IMR-90 (cell line): ENCODE measurements around the gene MEIS3. TPM values are rescaled to one million over a fixed set of nuclear protein-coding genes. Genes with fewer than 3 reads are reported as not detected.

Experiments used
- ATAC-seq: fragments of 200-7000 bp; cut with Tn5 transposase; 2 replicates; pipeline ENCODE4 v1.9.1; 2020; ENCODE audit warnings: low read depth, mild to moderate bottlenecking, moderate library complexity
- BruUV-seq: library from RNA; stranded (reverse); fragments of 400-500 nt; replicated peaks from 2 replicates; lab custom pipeline; 2021; lab: Mats Ljungman, UMichigan
- CTCF ChIA-PET: fragments of 300-600 bp; formaldehyde crosslinking; extraction: SDS; loops from one replicate; lab custom pipeline; 2021; ENCODE audit warnings: antibody characterized with exemption; lab: Yijun Ruan, JAX
- POLR2A ChIA-PET: fragments of 300-600 bp; sonication (Branson Sonifier 250); formaldehyde crosslinking; loops from one replicate; lab custom pipeline; 2022; ENCODE audit warnings: antibody characterized with exemption; ENCODE audit not compliant: unreplicated experiment; lab: Charles Lee
- DNase-seq: peaks from one replicate; pipeline ENCODE4 v3.0.0; 2013
- H2AFZ ChIP-seq: replicated peaks from 2 replicates; pipeline ENCODE3; 2013; ENCODE audit warnings: low read length, mild to moderate bottlenecking; ENCODE audit not compliant: poor library complexity
- H2AK5ac ChIP-seq: 2 replicates; pipeline ENCODE4 v1.6.1; 2013; ENCODE audit warnings: low read depth, low read length, inconsistent platforms
- H2AK9ac ChIP-seq: replicated peaks from 2 replicates; pipeline ENCODE3; 2013; ENCODE audit warnings: mild to moderate bottlenecking, low read depth, low read length, moderate library complexity; ENCODE audit not compliant: poor library complexity
- H2BK120ac ChIP-seq: 2 replicates; pipeline ENCODE4 v1.6.1; 2013; ENCODE audit warnings: low read depth, low read length, inconsistent platforms
- H2BK15ac ChIP-seq: 3 replicates; pipeline ENCODE4 v1.6.1; 2013; ENCODE audit warnings: low read depth, low read length, inconsistent platforms
- H2BK20ac ChIP-seq: 2 replicates; pipeline ENCODE4 v1.6.1; 2013; ENCODE audit warnings: low read depth, mild to moderate bottlenecking, inconsistent platforms, low read length, moderate library complexity
- H2BK5ac ChIP-seq: 2 replicates; pipeline ENCODE4 v1.6.1; 2013; ENCODE audit warnings: mild to moderate bottlenecking, low read depth, low read length, inconsistent platforms; ENCODE audit not compliant: poor library complexity, severe bottlenecking
- H3K14ac ChIP-seq: replicated peaks from 2 replicates; pipeline ENCODE4 v1.6.1; 2013; ENCODE audit warnings: low read depth, low read length, inconsistent platforms
- H3K18ac ChIP-seq: 2 replicates; pipeline ENCODE4 v1.6.1; 2013; ENCODE audit warnings: low read depth, low read length, control low read depth
- H3K23ac ChIP-seq: 2 replicates; pipeline ENCODE4 v1.6.1; 2013; ENCODE audit warnings: low read depth, low read length, inconsistent platforms
- H3K27ac ChIP-seq: 2 replicates; pipeline ENCODE4 v1.5.1; 2013; ENCODE audit warnings: mild to moderate bottlenecking, control low read depth, low read length; ENCODE audit not compliant: insufficient read depth
- H3K27me3 ChIP-seq: 2 replicates; pipeline ENCODE4 v1.6.1; 2013; ENCODE audit warnings: low read length; ENCODE audit not compliant: control insufficient read depth, insufficient read depth
- H3K36me3 ChIP-seq: 2 replicates; pipeline ENCODE4 v1.6.1; 2013; ENCODE audit warnings: low read length, mixed read lengths; ENCODE audit not compliant: control insufficient read depth, insufficient read depth
- H3K4ac ChIP-seq: 2 replicates; pipeline ENCODE4 v1.6.1; 2013; ENCODE audit warnings: low read depth, low read length, inconsistent platforms
- H3K4me1 ChIP-seq: 2 replicates; pipeline ENCODE4 v1.6.1; 2013; ENCODE audit warnings: low read length, mixed read lengths; ENCODE audit not compliant: control insufficient read depth, insufficient read depth
- H3K4me2 ChIP-seq: 2 replicates; pipeline ENCODE4 v1.6.1; 2013; ENCODE audit warnings: low read depth, mild to moderate bottlenecking, control low read depth, low read length, moderate library complexity
- H3K4me3 ChIP-seq: 2 replicates; pipeline ENCODE4 v1.5.1; 2013; ENCODE audit warnings: low read depth, mild to moderate bottlenecking, control low read depth, low read length, moderate library complexity; ENCODE audit not compliant: insufficient read depth
- H3K56ac ChIP-seq: 2 replicates; pipeline ENCODE4 v1.6.1; 2013; ENCODE audit warnings: low read length, inconsistent platforms; ENCODE audit not compliant: insufficient read depth; ENCODE audit errors: extremely low read depth
- H3K79me1 ChIP-seq, 2 experiments: 2 replicates each; pipeline ENCODE4 v1.6.1; 2013; ENCODE audit warnings: low read length in 2 of 2, inconsistent platforms in 1 of 2, low read depth in 1 of 2
- H3K9ac ChIP-seq: 2 replicates; pipeline ENCODE4 v1.6.1; 2013; ENCODE audit warnings: low read depth, low read length, control low read depth
- H3K9me1 ChIP-seq: 2 replicates; pipeline ENCODE4 v1.6.1; 2013; ENCODE audit warnings: low read length, inconsistent platforms; ENCODE audit not compliant: insufficient read depth
- H3K9me3 ChIP-seq: 2 replicates; pipeline ENCODE4 v1.6.1; 2013; ENCODE audit warnings: low read length; ENCODE audit not compliant: control insufficient read depth, insufficient read depth
- H4K20me1 ChIP-seq: 2 replicates; pipeline ENCODE4 v1.6.1; 2013; ENCODE audit warnings: low read length, inconsistent platforms; ENCODE audit not compliant: insufficient read depth
- H4K5ac ChIP-seq: 2 replicates; pipeline ENCODE4 v1.6.1; 2013; ENCODE audit warnings: mild to moderate bottlenecking, low read depth, low read length, control low read depth
- H4K8ac ChIP-seq, 2 experiments: 2 replicates each; pipeline ENCODE4 v1.6.1; 2013; ENCODE audit warnings: low read depth in 2 of 2, low read length in 2 of 2, control low read depth in 1 of 2, inconsistent platforms in 1 of 2
- H4K91ac ChIP-seq: 2 replicates; pipeline ENCODE4 v1.6.1; 2013; ENCODE audit warnings: low read depth, low read length, inconsistent platforms; ENCODE audit not compliant: insufficient read depth
- BHLHE40 ChIP-seq: fragments of 150-350 bp; IDR thresholded peaks from 2 replicates; pipeline ENCODE4 v1.6.1; 2016; ENCODE audit warnings: mild to moderate bottlenecking, low read depth, low read length
- CEBPB ChIP-seq: IDR thresholded peaks from 2 replicates; pipeline ENCODE4 v1.6.1; 2012; ENCODE audit warnings: low read depth, low read length, improper control_type of control experiment
- CHD1 ChIP-seq: IDR thresholded peaks from 2 replicates; pipeline ENCODE4 v1.6.1; 2012; ENCODE audit warnings: low read depth, low read length, improper control_type of control experiment
- CTCF ChIP-seq: conservative IDR thresholded peaks from 2 replicates; pipeline ENCODE4 v1.5.1; 2012; ENCODE audit warnings: mild to moderate bottlenecking, low read depth, low read length, improper control_type of control experiment
- ELK1 ChIP-seq: fragments of 150-350 bp; IDR thresholded peaks from 2 replicates; pipeline ENCODE4 v1.6.1; 2016; ENCODE audit warnings: low read depth, mild to moderate bottlenecking, low read length, moderate library complexity, borderline replicate concordance
- FOS ChIP-seq: fragments of 150-350 bp; IDR thresholded peaks from 2 replicates; pipeline ENCODE4 v1.6.1; 2016; ENCODE audit warnings: low read depth, low read length
- MAZ ChIP-seq: IDR thresholded peaks from 2 replicates; pipeline ENCODE4 v1.6.1; 2012; ENCODE audit warnings: low read depth, mild to moderate bottlenecking, low read length, improper control_type of control experiment, moderate library complexity, borderline replicate concordance
- NFE2L2 ChIP-seq: fragments of 150-350 bp; IDR thresholded peaks from 2 replicates; pipeline ENCODE4 v1.6.1; 2016; ENCODE audit warnings: low read depth, mild to moderate bottlenecking, low read length
- POLR2A ChIP-seq: IDR thresholded peaks from 2 replicates; pipeline ENCODE4 v1.6.1; 2012; ENCODE audit warnings: mild to moderate bottlenecking, low read depth, low read length
- RAD21 ChIP-seq: IDR thresholded peaks from 2 replicates; pipeline ENCODE4 v1.6.1; 2012; ENCODE audit warnings: low read length, improper control_type of control experiment
- RCOR1 ChIP-seq: IDR thresholded peaks from 2 replicates; pipeline ENCODE4 v1.6.1; 2012; ENCODE audit warnings: mild to moderate bottlenecking, low read length, improper control_type of control experiment; ENCODE audit not compliant: insufficient replicate concordance
- RFX5 ChIP-seq: IDR thresholded peaks from 2 replicates; pipeline ENCODE4 v1.8.0; 2012; ENCODE audit warnings: low read depth, mild to moderate bottlenecking, low read length, moderate library complexity
- WGBS, 2 experiments: methylation state at CpG; one replicate each; pipeline versions ENCODE4 v1.1.5 to v1.1.7; 2013; ENCODE audit warnings: missing lambda C conversion rate in 2 of 2; ENCODE audit not compliant: insufficient read length in 1 of 2; ENCODE audit errors: extremely low coverage in 2 of 2; 5-methylcytosine and 5-hydroxymethylcytosine counted together
- dilution Hi-C: fragments of 300-500 bp; cut with HindIII; formaldehyde crosslinking; loops from one replicate; pipeline ENCODE4 v1.14.3; 2018; ENCODE audit warnings: low sequenced_read_pairs; ENCODE audit not compliant: unreplicated experiment
- in situ Hi-C: fragments of 300-500 bp; cut with MboI; formaldehyde crosslinking; loops from 3 replicates; pipeline ENCODE4 v1.14.3; 2019; ENCODE audit warnings: low sequenced_read_pairs, inconsistent platforms, mixed read lengths
- intact Hi-C: fragments of 100-400 bp; cut with micrococcal nuclease; formaldehyde crosslinking; loops from 2 replicates; pipeline ENCODE4 v1.10.0; 2022
- polyA plus RNA-seq, 3 experiments: library from polyadenylated mRNA; depleted of rRNA; stranded (reverse); fragments of >200 nt; gene quantifications; 2 replicates each; pipeline ENCODE4 v1.2.3, GENCODE V29; 2012; ENCODE audit warnings: low replicate concordance in 1 of 3
- total RNA-seq: library from RNA; depleted of rRNA; stranded (reverse); fragments of >200 nt; gene quantifications from 2 replicates; pipeline ENCODE4 v1.2.3, GENCODE V29; 2012

The MEIS3 gene
- total and polyA plus RNA-seq, 2 of the 4 experiments (the other 2 are of a cell fraction): 32.4 to 33.0 TPM

- Histone ChIP-seq H3K56ac (no peak overlapping the region), H4K20me1 (peaks cover under 1% of the 10 kb centered on the region; the same call in 1 of the 2 replicates), H4K91ac (no peak overlapping the region), H2BK20ac (no peak overlapping the region), H3K9me1 (peaks cover 7% of the 10 kb centered on the region; the same call in 1 of the 2 replicates), H2BK5ac (no peak overlapping the region), H2AFZ (no peak overlapping the region), H4K8ac (no peak overlapping the region), H3K79me1 (no peaks in the 10 kb centered on the region), H3K9ac (no peak overlapping the region), H3K4me3 (no peak overlapping the region), H3K36me3 (no peaks in the 10 kb centered on the region), H3K9me3 (no peaks in the 10 kb centered on the region), H3K4me1 (peaks cover 3% of the 10 kb centered on the region; the same call in 1 of the 2 replicates), H3K27me3 (peaks cover 3% of the 10 kb centered on the region; the same call in 1 of the 2 replicates), H3K4ac (no peak overlapping the region), H3K4me2 (no peak overlapping the region), H3K18ac (no peak overlapping the region), H2BK15ac (no peak overlapping the region), H2BK120ac (no peak overlapping the region), H3K23ac (no peak overlapping the region), H3K27ac (no peak overlapping the region), H2AK9ac (no peak overlapping the region), H2AK5ac (no peak overlapping the region), H3K14ac (no peak overlapping the region), H4K5ac (no peak overlapping the region)
- no TSS peak for BruUV-seq
- ChIA-PET POLR2A (no interaction called here), CTCF (interaction anchor here (1.0 to 2.2 kb wide), 2 partner anchors 50 to 274 kb away, joined by 5 to 10 read pairs; partner anchors contain the start of gene KPTN)
- DNase-seq (no peak), ATAC-seq (no peak)
- intact Hi-C loops (no loop called here), in situ Hi-C loops (loop anchor here (10.0 kb wide), 1 partner anchor 352 kb away; no protein-coding TSS in a partner anchor), dilution Hi-C loops (no loop called here)
- TF ChIP-seq POLR2A (no peak), RFX5 (no peak), CEBPB (no peak), CHD1 (no peak), RAD21 (no peak), CTCF (no peak), MAZ (no peak), RCOR1 (no peak), NFE2L2 (no peak), ELK1 (no peak), FOS (no peak), BHLHE40 (no peak)
- no CpG with 5 or more reads among the region's 1 CpG for WGBS, 2 experiments
Observed at GRCh38 chr19:47433121-47433520, 13.8 kb upstream of the MEIS3 start.
